Activated T-helper 17 cell treated with anti-CD3 and anti-CD28 coated beads, Interleukin-2, amount 50 U/mL, for 72 hours (primary cell): ENCODE data around the gene ZDHHC7. TPM values are rescaled to one million over a fixed set of nuclear protein-coding genes. Genes with fewer than 3 reads are reported as not detected.
A peak's percentile ranks its signal among the peaks of the same experiment; 100 is the strongest.
"Not testable (repeated sequence)": the region's sequence is repeated elsewhere in the genome, so short reads cannot be mapped to it uniquely, and the experiment has no call there.

Experiments
- ATAC-seq: fragments of 150-1000 bp; cut with Tn5 transposase; replicated peaks from 2 replicates; pipeline ENCODE4 v1.10.0; 2021; ENCODE audit warnings: mild to moderate bottlenecking, moderate library complexity
- H3K27ac Mint-ChIP-seq: one replicate; pipeline ENCODE4 v1.8.0; 2022; ENCODE audit warnings: mixed read lengths
- H3K27me3 Mint-ChIP-seq: one replicate; pipeline ENCODE4 v1.8.0; 2022; ENCODE audit warnings: mixed read lengths
- H3K36me3 Mint-ChIP-seq: one replicate; pipeline ENCODE4 v1.8.0; 2022; ENCODE audit warnings: low read depth, mild to moderate bottlenecking, mixed read lengths
- H3K4me1 Mint-ChIP-seq: one replicate; pipeline ENCODE4 v1.8.0; 2022; ENCODE audit warnings: mixed read lengths
- H3K4me3 Mint-ChIP-seq: one replicate; pipeline ENCODE4 v1.8.0; 2022; ENCODE audit warnings: mild to moderate bottlenecking, mixed read lengths
- H3K9me3 Mint-ChIP-seq: one replicate; pipeline ENCODE4 v1.8.0; 2022; ENCODE audit warnings: mixed read lengths
- total RNA-seq, 2 donors: library from RNA; stranded (reverse); gene quantifications; one replicate each; pipeline ENCODE4 v1.2.3, GENCODE V29; 2022

ZDHHC7 gene
- total RNA-seq = 10 to 100 TPM; 25.2 to 32.9 TPM

DNA sequence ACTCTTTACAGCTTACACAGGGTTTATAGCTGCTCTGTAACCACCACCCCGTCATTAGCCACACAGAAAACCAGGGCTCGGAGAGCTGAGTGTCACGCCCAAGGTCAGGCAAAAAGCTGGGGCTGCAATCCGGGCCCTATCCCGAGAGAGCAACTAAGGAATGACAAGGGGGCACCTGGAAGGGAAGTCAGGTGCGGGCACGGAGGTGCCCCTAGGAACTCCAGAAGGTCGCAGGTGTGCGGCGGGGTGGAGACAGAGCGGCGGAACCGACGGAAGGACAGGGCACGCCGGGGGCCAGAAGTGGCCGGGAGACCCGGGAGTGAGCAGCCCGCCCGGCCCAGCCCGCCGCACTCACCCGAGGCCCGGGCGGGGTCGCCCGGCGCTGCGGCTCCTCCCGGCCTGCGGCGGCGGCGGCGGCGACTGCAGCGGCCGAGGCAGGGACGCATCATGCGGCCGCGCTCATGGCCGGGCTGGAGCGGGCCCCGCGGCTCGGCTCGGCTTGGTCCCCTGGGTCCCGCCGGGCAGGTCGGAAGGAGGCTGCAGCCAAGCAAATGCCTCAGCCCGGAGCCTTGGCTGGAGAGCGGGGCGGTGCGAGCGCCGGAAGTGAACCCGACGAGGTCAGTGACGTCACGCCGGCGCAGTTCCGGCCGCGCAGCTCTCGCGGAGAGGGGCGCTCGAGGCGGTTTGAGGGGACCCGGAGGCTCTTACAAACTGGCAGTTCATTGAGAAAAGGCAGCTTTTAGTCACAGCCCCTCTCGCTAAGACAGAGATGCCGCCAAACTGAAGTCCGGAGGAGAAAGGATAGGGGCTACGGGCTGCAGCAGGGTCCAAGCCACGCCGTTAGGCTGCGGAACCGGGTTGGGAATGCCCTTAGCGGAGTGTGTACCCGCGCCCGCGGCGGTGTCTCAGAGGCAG, at the start of gene ZDHHC7:
Gene ZDHHC7 (minus strand): TSS at position 605 of the 915 bp plus-strand sequence. CDS start 20,917 bp downstream, outside the sequence.
- Mint-ChIP-seq H3K9me3 (no peaks in the 10 kb centered on the region), H3K27ac (peak within 1 kb of the TSS; percentile 99), H3K27me3 (no peaks in the 10 kb centered on the region), H3K36me3 (peaks cover 15% of the 10 kb centered on the region), H3K4me1 (peaks cover 10% of the 10 kb centered on the region), H3K4me3 (peak within 1 kb of the TSS; percentile 100)
- peak; percentile 98 for ATAC-seq

GRCh38 chr16:85058909-85059308, 47.6 kb upstream of the ZDHHC7 start:
- H3K36me3 Mint-ChIP-seq = peaks cover 5% of the 10 kb centered on the region
- H3K27me3 Mint-ChIP-seq = no peaks in the 10 kb centered on the region
- H3K27ac Mint-ChIP-seq = no peak overlapping the region
- H3K9me3 Mint-ChIP-seq = no peaks in the 10 kb centered on the region
- no peak overlapping the region for H3K4me3 Mint-ChIP-seq
- H3K4me1 Mint-ChIP-seq = peaks cover 33% of the 10 kb centered on the region
- no peak for ATAC-seq

- ATAC-seq = no peak
- Mint-ChIP-seq H3K27me3 (no peaks in the 10 kb centered on the region), H3K4me1 (peaks cover 33% of the 10 kb centered on the region), H3K9me3 (no peaks in the 10 kb centered on the region), H3K36me3 (peaks cover 5% of the 10 kb centered on the region), H3K4me3 (peak overlapping the region; percentile 19), H3K27ac (no peak overlapping the region)
These were observed 46.6 kb upstream of the ZDHHC7 start for GRCh38 chr16:85057948-85058347.

GRCh38 chr16:85057212-85057889, 46.0 kb upstream of the ZDHHC7 start:
- no peak for ATAC-seq
- Mint-ChIP-seq H3K27me3 (no peaks in the 10 kb centered on the region), H3K4me3 (peak overlapping the region; percentile 72), H3K27ac (no peak overlapping the region), H3K9me3 (no peaks in the 10 kb centered on the region), H3K4me1 (peaks cover 33% of the 10 kb centered on the region), H3K36me3 (peaks cover 5% of the 10 kb centered on the region)

GRCh38 chr16:85056211-85056748, 44.9 kb upstream of the ZDHHC7 start:
- H3K9me3 Mint-ChIP-seq = no peaks in the 10 kb centered on the region
- H3K27me3 Mint-ChIP-seq = no peaks in the 10 kb centered on the region
- H3K27ac Mint-ChIP-seq = peak overlapping the region; percentile 64
- ATAC-seq = no peak
- peaks cover 33% of the 10 kb centered on the region for H3K4me1 Mint-ChIP-seq
- H3K4me3 Mint-ChIP-seq = peak overlapping the region; percentile 72
- peaks cover 5% of the 10 kb centered on the region for H3K36me3 Mint-ChIP-seq

DNA sequence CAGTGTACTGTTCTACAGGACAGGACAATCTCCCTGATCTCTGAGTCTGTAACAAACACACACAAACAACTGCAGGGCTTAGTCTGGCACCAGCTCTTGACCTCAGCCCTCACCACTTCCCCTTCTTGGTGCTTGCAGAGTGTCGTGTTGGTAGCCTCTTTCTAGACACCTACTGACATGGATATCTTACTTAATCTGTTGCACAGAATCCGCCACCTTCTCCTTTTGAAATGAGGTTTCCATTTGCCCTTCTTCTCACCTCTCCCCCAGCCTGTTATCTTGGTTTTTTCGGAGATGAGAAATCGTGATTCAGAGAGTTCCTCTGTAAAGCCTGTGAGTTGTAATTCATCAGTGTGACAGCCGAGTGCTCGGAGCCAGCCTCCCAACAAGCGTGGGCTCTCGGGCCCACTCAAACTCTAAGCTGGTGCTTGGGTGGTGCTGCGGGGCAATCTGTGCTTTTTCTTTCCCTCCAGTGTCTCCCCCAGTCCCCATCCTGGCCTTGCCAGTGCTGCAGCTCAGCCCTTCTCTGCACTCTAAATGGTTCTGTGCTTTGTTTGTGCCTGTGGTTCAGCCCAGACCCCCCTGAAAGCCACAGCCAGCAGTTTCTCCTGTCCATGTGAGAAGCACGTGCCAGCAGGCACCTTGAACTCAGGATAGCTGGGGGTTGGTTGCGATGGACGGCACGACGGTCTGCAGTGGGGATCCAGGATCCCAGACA, 44.3 kb upstream of the ZDHHC7 start:
- Mint-ChIP-seq H3K36me3 (peaks cover 5% of the 10 kb centered on the region), H3K4me3 (peak overlapping the region; percentile 72), H3K9me3 (no peaks in the 10 kb centered on the region), H3K27ac (peak overlapping the region; percentile 64), H3K27me3 (no peaks in the 10 kb centered on the region), H3K4me1 (peaks cover 34% of the 10 kb centered on the region)
- peak; percentile 96 for ATAC-seq

GRCh38 chr16:85054948-85055492, 43.7 kb upstream of the ZDHHC7 start:
- ATAC-seq = no peak
- peaks cover 5% of the 10 kb centered on the region for H3K36me3 Mint-ChIP-seq
- H3K9me3 Mint-ChIP-seq = no peaks in the 10 kb centered on the region
- H3K4me3 Mint-ChIP-seq = peak overlapping the region; percentile 72
- peak overlapping the region; percentile 64 for H3K27ac Mint-ChIP-seq
- peaks cover 34% of the 10 kb centered on the region for H3K4me1 Mint-ChIP-seq
- no peaks in the 10 kb centered on the region for H3K27me3 Mint-ChIP-seq

DNA sequence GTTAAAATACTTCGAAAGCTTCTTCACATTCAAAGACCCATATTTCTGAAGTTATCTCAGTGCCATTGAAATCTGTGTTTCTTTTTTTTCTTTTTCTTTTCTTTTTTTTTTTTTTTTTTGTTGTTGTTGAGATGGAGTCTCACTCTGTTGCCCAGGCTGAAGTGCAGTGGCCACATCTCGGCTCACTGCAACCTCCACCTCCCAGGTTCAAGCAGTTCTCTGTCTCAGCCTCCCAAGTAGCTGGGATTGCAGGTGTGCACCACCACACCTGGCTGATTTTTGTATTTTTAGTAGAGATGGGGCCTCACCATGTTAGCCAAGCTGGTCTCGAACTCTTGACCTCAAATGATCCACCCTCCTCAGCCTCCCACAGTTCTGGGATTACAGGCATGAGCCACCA, 43.0 kb upstream of the ZDHHC7 start:
- not testable (repeated sequence) for H3K4me3 Mint-ChIP-seq, H3K27ac Mint-ChIP-seq, ATAC-seq, H3K9me3 Mint-ChIP-seq, H3K36me3 Mint-ChIP-seq, H3K27me3 Mint-ChIP-seq
- H3K4me1 Mint-ChIP-seq = peaks cover 34% of the 10 kb centered on the region

DNA sequence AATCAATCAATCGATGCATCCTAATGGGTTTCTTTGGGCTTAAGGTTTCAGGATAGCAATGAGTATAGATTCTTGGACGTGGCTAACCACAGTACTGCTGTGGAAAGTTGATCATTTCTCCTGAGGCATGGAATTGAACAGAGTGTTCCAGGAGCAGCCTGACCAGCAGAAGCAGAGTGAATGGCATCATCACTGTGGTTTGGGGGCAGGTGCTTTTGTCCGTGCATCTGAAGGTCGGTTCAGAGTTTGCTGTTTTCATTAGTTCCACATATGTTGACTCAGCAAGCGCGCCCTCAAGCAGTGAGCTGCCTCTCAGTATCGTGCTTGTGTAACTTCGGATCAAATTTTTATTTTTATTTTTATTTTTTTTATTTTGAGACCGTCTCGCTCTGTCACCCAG, 41.2 kb upstream of the ZDHHC7 start:
- H3K4me3 Mint-ChIP-seq = no peak overlapping the region
- H3K9me3 Mint-ChIP-seq = no peaks in the 10 kb centered on the region
- no peaks in the 10 kb centered on the region for H3K36me3 Mint-ChIP-seq
- no peaks in the 10 kb centered on the region for H3K27me3 Mint-ChIP-seq
- ATAC-seq = no peak
- peaks cover 30% of the 10 kb centered on the region for H3K4me1 Mint-ChIP-seq
- no peak overlapping the region for H3K27ac Mint-ChIP-seq

DNA sequence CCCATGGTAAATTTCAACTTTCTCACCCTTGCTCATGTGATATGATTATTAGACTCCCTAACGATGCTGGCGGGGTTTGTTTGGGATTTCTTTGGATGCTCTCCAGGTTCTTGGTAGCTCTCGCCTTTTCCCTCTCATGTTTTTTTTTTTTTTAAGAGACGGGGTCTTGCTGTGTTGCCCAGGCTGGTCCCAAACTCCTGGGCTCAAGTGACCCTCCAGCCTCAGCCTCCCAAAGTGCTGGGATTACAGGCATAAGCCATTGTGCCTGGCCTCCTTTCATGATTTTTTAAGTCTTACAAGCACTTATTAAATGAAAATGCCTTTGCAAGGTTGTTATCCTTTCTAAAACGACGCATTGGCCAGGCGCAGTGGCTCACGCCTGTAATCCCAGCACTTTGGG, 40.3 kb upstream of the ZDHHC7 start:
- Mint-ChIP-seq H3K4me1 (peaks cover 22% of the 10 kb centered on the region), H3K4me3 (no peak overlapping the region), H3K9me3 (no peaks in the 10 kb centered on the region), H3K27me3 (no peaks in the 10 kb centered on the region), H3K36me3 (no peaks in the 10 kb centered on the region), H3K27ac (no peak overlapping the region)
- no peak for ATAC-seq

DNA sequence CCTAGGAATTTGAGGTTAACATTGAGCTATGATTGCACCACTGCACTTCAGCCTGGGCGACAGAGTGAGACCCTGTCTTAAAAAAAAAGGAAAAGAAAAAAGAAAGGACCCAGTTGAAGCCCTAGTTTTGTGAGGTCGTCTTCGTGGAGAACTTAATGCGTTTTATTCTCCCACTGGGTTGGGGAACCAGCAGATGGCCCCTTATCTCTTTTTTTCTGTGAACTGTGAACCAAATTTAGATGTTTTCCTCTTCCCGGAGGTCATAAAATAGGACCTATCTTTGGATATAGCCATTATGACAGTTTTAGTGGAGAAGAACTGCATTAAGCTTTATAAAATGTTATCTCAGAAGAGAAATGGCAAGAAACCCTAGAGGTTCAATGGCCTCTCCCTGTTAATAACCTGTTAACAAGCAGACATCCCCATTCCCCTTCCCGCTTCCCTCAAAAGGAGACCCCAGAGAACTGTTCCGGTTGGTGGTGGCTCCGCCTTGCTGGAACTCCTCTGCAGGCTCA, 39.8 kb upstream of the ZDHHC7 start:
- H3K27me3 Mint-ChIP-seq = no peaks in the 10 kb centered on the region
- no peak for ATAC-seq
- H3K9me3 Mint-ChIP-seq = no peaks in the 10 kb centered on the region
- H3K4me3 Mint-ChIP-seq = no peak overlapping the region
- H3K36me3 Mint-ChIP-seq = no peaks in the 10 kb centered on the region
- no peak overlapping the region for H3K27ac Mint-ChIP-seq
- peaks cover 17% of the 10 kb centered on the region for H3K4me1 Mint-ChIP-seq

DNA sequence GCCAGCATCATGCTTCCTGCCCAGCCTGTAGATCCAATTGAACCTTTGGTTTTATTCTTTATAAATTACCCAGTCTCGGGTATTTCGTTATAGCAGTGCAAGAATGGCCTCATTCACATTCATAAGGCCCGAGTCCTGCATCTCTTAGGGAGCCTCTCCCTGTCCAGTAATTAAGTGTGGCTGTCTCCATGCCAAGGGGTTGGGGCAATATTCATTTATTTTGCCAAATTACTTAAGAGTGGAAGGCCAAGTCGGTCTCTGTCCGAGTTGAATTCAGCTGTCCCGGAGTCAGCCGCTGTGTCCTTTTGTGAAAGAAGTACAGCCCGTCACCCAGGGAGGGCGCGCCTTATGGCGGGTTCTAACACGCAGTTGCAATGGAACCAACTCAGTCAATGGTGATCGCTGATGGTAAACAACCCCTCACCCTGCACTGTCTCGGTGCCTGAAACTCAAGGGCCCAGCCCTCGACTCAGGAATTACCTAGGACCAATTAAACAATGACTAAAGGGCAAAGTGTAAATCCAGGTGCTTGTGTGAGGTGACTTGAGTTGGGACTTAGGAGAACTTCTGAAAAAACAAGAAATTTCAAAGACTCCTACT, 38.5 kb upstream of the ZDHHC7 start:
- Mint-ChIP-seq H3K27me3 (no peaks in the 10 kb centered on the region), H3K4me3 (no peak overlapping the region), H3K4me1 (peaks cover 5% of the 10 kb centered on the region), H3K36me3 (no peaks in the 10 kb centered on the region), H3K27ac (no peak overlapping the region), H3K9me3 (no peaks in the 10 kb centered on the region)
- no peak for ATAC-seq

DNA sequence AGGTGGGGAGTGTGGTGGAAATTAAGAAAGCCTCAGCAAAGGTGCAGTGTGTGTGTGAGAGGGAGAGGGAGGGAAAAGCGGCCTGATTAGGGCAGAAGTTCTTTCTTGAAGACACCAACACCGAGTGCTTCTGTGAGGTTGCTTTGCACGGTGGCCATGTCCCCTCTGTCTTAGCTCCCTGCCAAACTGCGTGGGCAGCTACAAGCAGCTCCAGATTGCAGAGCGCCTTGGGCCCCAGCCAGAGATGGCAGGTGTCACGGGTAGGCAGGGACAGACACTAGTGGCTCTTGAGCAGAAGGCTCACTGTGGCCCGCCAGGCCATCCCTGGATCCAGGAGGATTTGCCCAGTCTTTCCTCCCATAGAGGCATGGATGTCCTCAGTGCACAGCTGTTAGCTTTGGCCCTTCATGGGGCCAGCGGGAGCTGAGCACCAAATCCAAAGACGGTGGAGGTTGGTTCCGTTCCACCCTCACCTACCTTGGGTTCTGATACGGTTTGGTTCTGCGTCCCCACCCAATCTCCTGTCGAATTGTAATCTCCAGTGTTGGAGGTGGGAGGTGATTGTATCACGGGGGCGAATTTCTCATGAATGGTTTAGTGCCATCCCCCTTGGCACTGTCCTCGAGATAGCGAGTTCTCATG, 37.7 kb upstream of the ZDHHC7 start:
- Mint-ChIP-seq H3K4me1 (peaks cover 5% of the 10 kb centered on the region), H3K4me3 (no peak overlapping the region), H3K27ac (peak overlapping the region; percentile 54), H3K27me3 (no peaks in the 10 kb centered on the region), H3K9me3 (no peaks in the 10 kb centered on the region), H3K36me3 (no peaks in the 10 kb centered on the region)
- ATAC-seq = no peak
